H4 (cell line): ENCODE data around the gene DCXR. TPM values are rescaled to one million over a fixed set of nuclear protein-coding genes. Genes with fewer than 3 reads are reported as not detected.
A peak's percentile ranks its signal among the peaks of the same experiment; 100 is the strongest.
"Not testable (repeated sequence)": the region's sequence is repeated elsewhere in the genome, so short reads cannot be mapped to it uniquely, and the experiment has no call there.

ENCODE experiments used
- DNase-seq: peaks from one replicate; pipeline ENCODE4 v3.0.0-alpha.2; 2015; ENCODE audit warnings: low spot score
- total RNA-seq: library from RNA; depleted of rRNA; stranded (reverse); fragments of >200 nt; shearing (Covaris generic); gene quantifications from 2 replicates; pipeline ENCODE4 v1.2.3, GENCODE V29; 2014

Gene DCXR
- total RNA-seq, 1 experiment from 2014 or later: 99.5 TPM

GRCh38 chr17:82039695-82040299, 2.3 kb upstream of the DCXR start:
- no peak for DNase-seq

- not testable (repeated sequence) for DNase-seq
Observed at GRCh38 chr17:82038796-82039409, 1.4 kb upstream of the DCXR start.

- no peak for DNase-seq
Observed at GRCh38 chr17:82037889-82038195, 345 bp upstream of the DCXR start.

GRCh38 chr17:82036634-82037091, 834 bp downstream of the DCXR start:
- no peak for DNase-seq

GRCh38 chr17:82035956-82036633, 1.4 kb downstream of the DCXR start:
- DNase-seq: no peak

- DNase-seq: no peak
Observed at GRCh38 chr17:82035488-82035887, 2.0 kb downstream of the DCXR start.

- no peak for DNase-seq
Observed at GRCh38 chr17:82034371-82035011, 3.0 kb downstream of the DCXR start.

GRCh38 chr17:82033359-82034085, 4.0 kb downstream of the DCXR start:
- DNase-seq: no peak

GRCh38 chr17:82031885-82032627, 5.4 kb downstream of the DCXR start:
- no peak for DNase-seq

- no peak for DNase-seq
Observed at GRCh38 chr17:82031303-82031884, 6.1 kb downstream of the DCXR start, which contains the start of gene RAC3. TSS of gene RAC3 (plus strand) at chr17:82031678. CDS start at chr17:82031762, 84 bp downstream.

- peak; percentile 49 for DNase-seq
Observed at GRCh38 chr17:82030470-82031302, 6.8 kb downstream of the DCXR start.

GRCh38 chr17:82029990-82030469, 7.5 kb downstream of the DCXR start:
- DNase-seq: no peak

- DNase-seq: no peak
Observed at GRCh38 chr17:82029391-82029790, 8.1 kb downstream of the DCXR start.

- no peak for DNase-seq
Observed at GRCh38 chr17:82028966-82029365, 8.5 kb downstream of the DCXR start.

GRCh38 chr17:82028246-82028645, 9.3 kb downstream of the DCXR start:
- no peak for DNase-seq

GRCh38 chr17:82025401-82026107, 11.9 kb downstream of the DCXR start:
- DNase-seq: no peak

- no peak for DNase-seq
Observed at GRCh38 chr17:82024859-82025258, 12.6 kb downstream of the DCXR start.

GRCh38 chr17:82023447-82024241, 13.9 kb downstream of the DCXR start:
- DNase-seq: no peak
